Smooth muscle cell (in vitro differentiated cells): Measurements from ENCODE around the gene STN1. TPM values are rescaled to one million over a fixed set of nuclear protein-coding genes. Genes with fewer than 3 reads are reported as not detected.

Experiments used
- DNase-seq: peaks from one replicate; lab custom pipeline; 2025; ENCODE audit not compliant: unreplicated experiment; lab: John Stamatoyannopoulos, UW
- H2AFZ ChIP-seq: fragments of 200-600 bp; sonication (generic); 2 replicates; pipeline ENCODE4 v1.6.0; 2016; ENCODE audit warnings: antibody characterized with exemption, low read depth, mild to moderate bottlenecking
- H3F3A ChIP-seq: fragments of 200-600 bp; sonication (generic); 2 replicates; pipeline ENCODE4 v1.6.0; 2017; ENCODE audit warnings: antibody characterized with exemption, low read depth
- H3K27ac ChIP-seq: fragments of 200-600 bp; sonication (generic); 2 replicates; pipeline ENCODE4 v1.5.1; 2016; ENCODE audit warnings: low read depth, mild to moderate bottlenecking
- H3K27me3 ChIP-seq: fragments of 200-600 bp; sonication (generic); 2 replicates; pipeline ENCODE4 v1.6.1; 2016; ENCODE audit warnings: low read depth, mild to moderate bottlenecking
- H3K36me3 ChIP-seq: fragments of 200-600 bp; sonication (generic); 2 replicates; pipeline ENCODE4 v1.5.1; 2016; ENCODE audit warnings: low read depth
- H3K4me1 ChIP-seq: fragments of 200-600 bp; sonication (generic); 2 replicates; pipeline ENCODE4 v1.5.1; 2016; ENCODE audit warnings: low read depth
- H3K4me2 ChIP-seq: fragments of 200-600 bp; sonication (generic); 2 replicates; pipeline ENCODE4 v1.6.0; 2016; ENCODE audit warnings: mild to moderate bottlenecking
- H3K4me3 ChIP-seq: fragments of 200-600 bp; sonication (generic); 2 replicates; pipeline ENCODE4 v1.5.1; 2016; ENCODE audit warnings: mild to moderate bottlenecking
- H3K79me2 ChIP-seq: fragments of 200-600 bp; sonication (generic); 2 replicates; pipeline ENCODE4 v1.6.0; 2016; ENCODE audit warnings: low read depth, mild to moderate bottlenecking
- H3K9ac ChIP-seq: fragments of 200-600 bp; sonication (generic); 2 replicates; pipeline ENCODE4 v1.6.0; 2016; ENCODE audit warnings: low read depth
- H3K9me3 ChIP-seq: fragments of 200-600 bp; sonication (generic); replicated peaks from 2 replicates; pipeline ENCODE4 v1.5.1; 2016; ENCODE audit warnings: low read depth
- H4K20me1 ChIP-seq: fragments of 200-600 bp; sonication (generic); 2 replicates; pipeline ENCODE4 v1.6.0; 2016; ENCODE audit warnings: low read depth
- WGBS: methylation state at CpG from one replicate; pipeline ENCODE4 v1.1.7; 2016; ENCODE audit warnings: low lambda C conversion rate; 5-methylcytosine and 5-hydroxymethylcytosine counted together
- polyA plus RNA-seq: library from polyadenylated mRNA; unstranded; fragments of >200 nt; fragmentation: Nextera tagmentation; extraction: Ambion mirVana; gene quantifications from 2 replicates; pipeline ENCODE4 v1.2.1, GENCODE V29; 2016
- total RNA-seq: library from RNA; depleted of rRNA; stranded (reverse); fragments of >200 nt; gene quantifications from 2 replicates; pipeline ENCODE4 v1.2.3, GENCODE V29; 2014
- TF ChIP-seq, protein P1 (sequence below): fragments of 200-600 bp; sonication (generic); IDR thresholded peaks from 2 replicates; pipeline ENCODE4 v1.5.1; 2017; ENCODE audit warnings: borderline replicate concordance, mild to moderate bottlenecking, antibody characterized with exemption; ENCODE audit not compliant: insufficient read depth, poor library complexity, severe bottlenecking

Gene STN1
- total and polyA plus RNA-seq, 2 experiments from 2014 or later: 34.9 to 38.6 TPM

DNA sequence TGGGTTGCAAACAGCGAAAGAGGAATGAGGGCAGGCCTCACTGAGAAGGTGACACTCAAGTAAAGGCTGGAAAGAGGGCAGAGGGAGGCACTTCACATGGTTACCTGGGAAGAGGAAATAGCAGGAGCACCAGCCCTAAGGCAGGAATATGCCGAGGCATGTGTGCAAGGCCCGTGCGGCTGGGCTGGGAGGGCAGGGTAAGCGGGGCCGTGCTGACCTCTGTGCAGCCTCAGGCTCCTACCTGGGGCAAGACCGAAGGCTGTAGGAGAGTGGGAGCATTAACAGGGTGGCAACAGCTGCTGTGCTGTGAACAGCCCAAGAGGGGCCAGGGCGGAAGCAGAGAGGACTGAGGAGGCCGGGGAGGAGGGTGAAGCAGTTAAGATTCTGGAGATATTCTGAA is 38.6 kb downstream of the STN1 start:
- H3K4me3 ChIP-seq: no peak overlapping the region
- H3K36me3 ChIP-seq: no peaks in the 10 kb centered on the region
- TF ChIP-seq, protein P1, sequence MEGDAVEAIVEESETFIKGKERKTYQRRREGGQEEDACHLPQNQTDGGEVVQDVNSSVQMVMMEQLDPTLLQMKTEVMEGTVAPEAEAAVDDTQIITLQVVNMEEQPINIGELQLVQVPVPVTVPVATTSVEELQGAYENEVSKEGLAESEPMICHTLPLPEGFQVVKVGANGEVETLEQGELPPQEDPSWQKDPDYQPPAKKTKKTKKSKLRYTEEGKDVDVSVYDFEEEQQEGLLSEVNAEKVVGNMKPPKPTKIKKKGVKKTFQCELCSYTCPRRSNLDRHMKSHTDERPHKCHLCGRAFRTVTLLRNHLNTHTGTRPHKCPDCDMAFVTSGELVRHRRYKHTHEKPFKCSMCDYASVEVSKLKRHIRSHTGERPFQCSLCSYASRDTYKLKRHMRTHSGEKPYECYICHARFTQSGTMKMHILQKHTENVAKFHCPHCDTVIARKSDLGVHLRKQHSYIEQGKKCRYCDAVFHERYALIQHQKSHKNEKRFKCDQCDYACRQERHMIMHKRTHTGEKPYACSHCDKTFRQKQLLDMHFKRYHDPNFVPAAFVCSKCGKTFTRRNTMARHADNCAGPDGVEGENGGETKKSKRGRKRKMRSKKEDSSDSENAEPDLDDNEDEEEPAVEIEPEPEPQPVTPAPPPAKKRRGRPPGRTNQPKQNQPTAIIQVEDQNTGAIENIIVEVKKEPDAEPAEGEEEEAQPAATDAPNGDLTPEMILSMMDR: no peak
- no peak overlapping the region for H3K27ac ChIP-seq
- H3K27me3 ChIP-seq: no peaks in the 10 kb centered on the region
- H3K4me2 ChIP-seq: no peak overlapping the region
- 75% methylated on average over 9 of the region's 9 CpGs for WGBS
- no peak overlapping the region for H2AFZ ChIP-seq
- no peaks in the 10 kb centered on the region for H3K9me3 ChIP-seq
- H4K20me1 ChIP-seq: no peaks in the 10 kb centered on the region
- H3K79me2 ChIP-seq: no peaks in the 10 kb centered on the region
- no peak for DNase-seq
- peaks cover 6% of the 10 kb centered on the region for H3F3A ChIP-seq
- no peaks in the 10 kb centered on the region for H3K4me1 ChIP-seq
- no peak overlapping the region for H3K9ac ChIP-seq

DNA sequence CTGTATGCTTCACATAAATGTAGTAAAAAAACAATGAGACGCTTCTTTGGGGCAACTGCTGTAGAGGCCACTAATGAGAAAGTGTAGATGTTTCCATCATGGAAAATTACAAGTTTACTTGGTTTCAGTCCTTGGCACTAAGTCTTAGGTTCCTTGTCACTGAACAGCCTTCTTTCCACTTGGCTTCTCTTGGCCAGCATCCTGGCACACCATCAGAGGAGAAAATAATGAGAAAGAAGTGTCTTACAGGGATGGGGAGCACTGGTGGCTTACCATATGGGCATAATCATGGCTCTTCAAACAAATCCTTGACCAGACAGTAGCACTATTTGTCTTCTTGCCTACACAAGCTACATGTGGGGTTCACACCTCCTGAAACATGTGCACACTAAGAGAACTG is 40.1 kb downstream of the STN1 start:
- H3K36me3 ChIP-seq: no peaks in the 10 kb centered on the region
- H3K4me1 ChIP-seq: no peaks in the 10 kb centered on the region

DNA sequence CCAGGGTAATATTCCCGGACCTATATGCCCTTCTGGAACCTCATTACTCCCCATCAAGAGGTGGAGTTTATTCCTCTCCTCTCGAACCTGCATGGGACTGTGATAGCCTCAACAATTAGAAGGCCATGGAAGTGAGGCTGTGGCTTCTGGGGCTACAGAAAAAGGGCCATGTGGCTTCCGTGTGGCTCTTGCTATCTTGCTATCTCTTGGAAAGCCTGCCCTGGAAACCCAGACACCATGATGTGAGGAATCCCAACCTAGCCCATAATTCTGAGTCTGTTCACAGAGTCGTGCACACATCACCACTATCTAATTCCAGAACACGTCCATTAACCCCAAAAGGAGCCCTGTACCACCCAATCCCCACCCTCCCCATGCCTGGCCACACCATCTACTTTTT is 41.8 kb downstream of the STN1 start:
- Histone ChIP-seq H3F3A (peaks cover 3% of the 10 kb centered on the region), H3K4me1 (peaks cover 2% of the 10 kb centered on the region), H4K20me1 (no peaks in the 10 kb centered on the region), H2AFZ (no peak overlapping the region), H3K36me3 (no peaks in the 10 kb centered on the region), H3K4me3 (no peak overlapping the region), H3K4me2 (no peak overlapping the region), H3K27ac (no peak overlapping the region), H3K79me2 (no peaks in the 10 kb centered on the region), H3K9ac (no peak overlapping the region), H3K27me3 (no peaks in the 10 kb centered on the region), H3K9me3 (no peaks in the 10 kb centered on the region)
- DNase-seq: no peak
- 74% methylated on average over 5 of the region's 5 CpGs for WGBS
- TF ChIP-seq, protein P1: no peak

More for the DNA sequence above, 40.1 kb downstream of the STN1 start:
- TF ChIP-seq, protein P1: no peak
- Histone ChIP-seq H3F3A (peaks cover 6% of the 10 kb centered on the region), H3K27me3 (no peaks in the 10 kb centered on the region), H3K9ac (no peak overlapping the region), H3K27ac (no peak overlapping the region), H4K20me1 (no peaks in the 10 kb centered on the region), H2AFZ (no peak overlapping the region), H3K4me3 (no peak overlapping the region), H3K9me3 (no peaks in the 10 kb centered on the region), H3K4me2 (no peak overlapping the region), H3K79me2 (no peaks in the 10 kb centered on the region)
- no peak for DNase-seq
- WGBS: 89% methylated on average over 1 of the region's 1 CpG

DNA sequence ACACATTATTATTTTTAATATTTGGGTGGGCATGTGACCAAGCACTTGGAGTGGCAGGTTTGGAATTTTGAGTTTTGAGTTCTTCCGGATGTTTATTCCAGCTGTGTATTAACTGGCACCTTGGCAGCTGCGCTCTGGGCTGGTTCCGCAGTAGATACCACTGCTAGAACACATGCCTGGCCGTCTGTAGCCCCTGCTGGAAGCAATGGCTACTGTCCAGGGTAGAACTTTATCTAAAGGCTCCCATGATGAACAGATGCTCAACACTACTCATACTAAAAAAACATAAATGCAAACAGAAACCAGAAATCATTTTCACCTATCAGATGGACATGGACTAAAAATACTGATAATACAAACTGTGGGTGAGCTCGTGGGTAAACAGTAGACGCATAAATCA is 43.3 kb downstream of the STN1 start:
- peaks cover 12% of the 10 kb centered on the region for H3K4me1 ChIP-seq
- WGBS: 92% methylated on average over 6 of the region's 6 CpGs

More for the DNA sequence above, 43.3 kb downstream of the STN1 start:
- Histone ChIP-seq H2AFZ (no peak overlapping the region), H3K4me3 (no peak overlapping the region), H3K27me3 (no peaks in the 10 kb centered on the region), H3F3A (peaks cover 8% of the 10 kb centered on the region), H4K20me1 (no peaks in the 10 kb centered on the region), H3K79me2 (no peaks in the 10 kb centered on the region), H3K9me3 (no peaks in the 10 kb centered on the region), H3K27ac (no peak overlapping the region), H3K36me3 (no peaks in the 10 kb centered on the region), H3K4me2 (no peak overlapping the region), H3K9ac (no peak overlapping the region)
- no peak for DNase-seq
- TF ChIP-seq, protein P1: no peak
